ENCODE results near the gene NOP14. TPM values are rescaled to one million over a fixed set of nuclear protein-coding genes. Genes with fewer than 3 reads are reported as not detected.

Gene NOP14
- total RNA-seq, 4 donors from 2014 or later: 22.6 to 31.3 (median 24.7) TPM

- WGBS, 2 donors: 87 to 93% methylated on average over 15 to 19 of the region's 21 CpGs
- H3K4me3 ChIP-seq: no peak overlapping the region
- H3K27me3 ChIP-seq: no peaks in the 10 kb centered on the region
- no peaks in the 10 kb centered on the region for H3K9me3 ChIP-seq
- H3K27ac ChIP-seq: peak overlapping the region in 3 of 4 donors; percentile 26 to 60 (median 32)
- H3K4me1 ChIP-seq: peaks cover 2 to 33% (median 7%) of the 10 kb centered on the region in 3 donors
- intact Hi-C loops (cut with DNase I): no loop called here
- H3K36me3 ChIP-seq: peaks cover 49 to 98% (median 65%) of the 10 kb centered on the region in 3 donors
- TF ChIP-seq CTCF (IDR thresholded peaks at IDR 0.05): no peak
- TF ChIP-seq POLR2A (IDR thresholded peaks at IDR 0.05): no peak
- no peak for DNase-seq
Observed at GRCh38 chr4:2942037-2942531, 21.1 kb downstream of the NOP14 start.

- no peaks in the 10 kb centered on the region for H3K27me3 ChIP-seq
- H3K4me3 ChIP-seq: no peak overlapping the region
- DNase-seq: no peak
- TF ChIP-seq CTCF (IDR thresholded peaks at IDR 0.05) (no peak), POLR2A (IDR thresholded peaks at IDR 0.05) (no peak)
- H3K9me3 ChIP-seq: no peaks in the 10 kb centered on the region
- peaks cover 42 to 91% (median 58%) of the 10 kb centered on the region in 3 donors for H3K36me3 ChIP-seq
- 50 to 84% methylated on average over 1 to 7 of the region's 24 CpGs for WGBS, 2 donors
- H3K4me1 ChIP-seq: peaks cover 8 to 40% (median 13%) of the 10 kb centered on the region in 3 donors
- no peak overlapping the region for H3K27ac ChIP-seq
- intact Hi-C loops (cut with DNase I): no loop called here
Observed at GRCh38 chr4:2941138-2942036, 21.8 kb downstream of the NOP14 start.

GRCh38 chr4:2940267-2941137 is 22.7 kb downstream of the NOP14 start:
- intact Hi-C loops (cut with DNase I): no loop called here
- no peak for DNase-seq
- 88 to 92% methylated on average over 20 to 21 of the region's 29 CpGs for WGBS, 2 donors
- no peaks in the 10 kb centered on the region for H3K27me3 ChIP-seq
- no peak overlapping the region for H3K27ac ChIP-seq
- H3K4me1 ChIP-seq: peaks cover 17 to 49% (median 19%) of the 10 kb centered on the region in 3 donors
- H3K4me3 ChIP-seq: no peak overlapping the region
- TF ChIP-seq POLR2A (IDR thresholded peaks at IDR 0.05) (no peak), CTCF (IDR thresholded peaks at IDR 0.05) (no peak)
- no peaks in the 10 kb centered on the region for H3K9me3 ChIP-seq
- peaks cover 42 to 82% (median 55%) of the 10 kb centered on the region in 3 donors for H3K36me3 ChIP-seq

- DNase-seq: no peak
- Histone ChIP-seq H3K36me3 (peaks cover 42 to 73% (median 49%) of the 10 kb centered on the region in 3 donors), H3K4me1 (peaks cover 19 to 54% (median 20%) of the 10 kb centered on the region in 3 donors), H3K4me3 (no peak overlapping the region), H3K27me3 (no peaks in the 10 kb centered on the region), H3K9me3 (no peaks in the 10 kb centered on the region), H3K27ac (no peak overlapping the region)
- 65 to 93% methylated on average over 4 to 8 of the region's 30 CpGs for WGBS, 2 donors
- intact Hi-C loops (cut with DNase I): loop anchor here (5.0 kb wide), 1 partner anchor 177 kb away; no protein-coding TSS in a partner anchor
- TF ChIP-seq POLR2A (IDR thresholded peaks at IDR 0.05): no peak
- no peak for TF ChIP-seq CTCF (IDR thresholded peaks at IDR 0.05)
Observed at GRCh38 chr4:2939383-2940243, 23.6 kb downstream of the NOP14 start.
